IPS-18c (cell line): ENCODE results near the gene ITGB2.

Source experiments
- H3K4me3 ChIP-seq: 2 replicates; pipeline ENCODE4 v1.7.0; 2013; ENCODE audit warnings: low read depth, mild to moderate bottlenecking, low read length, moderate library complexity; ENCODE audit not compliant: insufficient read depth
- H3K9me3 ChIP-seq: one replicate; pipeline ENCODE4 v1.6.1; 2013; ENCODE audit warnings: mild to moderate bottlenecking, low read length, moderate library complexity; ENCODE audit not compliant: control insufficient read depth, insufficient read depth

ITGB2 gene

DNA sequence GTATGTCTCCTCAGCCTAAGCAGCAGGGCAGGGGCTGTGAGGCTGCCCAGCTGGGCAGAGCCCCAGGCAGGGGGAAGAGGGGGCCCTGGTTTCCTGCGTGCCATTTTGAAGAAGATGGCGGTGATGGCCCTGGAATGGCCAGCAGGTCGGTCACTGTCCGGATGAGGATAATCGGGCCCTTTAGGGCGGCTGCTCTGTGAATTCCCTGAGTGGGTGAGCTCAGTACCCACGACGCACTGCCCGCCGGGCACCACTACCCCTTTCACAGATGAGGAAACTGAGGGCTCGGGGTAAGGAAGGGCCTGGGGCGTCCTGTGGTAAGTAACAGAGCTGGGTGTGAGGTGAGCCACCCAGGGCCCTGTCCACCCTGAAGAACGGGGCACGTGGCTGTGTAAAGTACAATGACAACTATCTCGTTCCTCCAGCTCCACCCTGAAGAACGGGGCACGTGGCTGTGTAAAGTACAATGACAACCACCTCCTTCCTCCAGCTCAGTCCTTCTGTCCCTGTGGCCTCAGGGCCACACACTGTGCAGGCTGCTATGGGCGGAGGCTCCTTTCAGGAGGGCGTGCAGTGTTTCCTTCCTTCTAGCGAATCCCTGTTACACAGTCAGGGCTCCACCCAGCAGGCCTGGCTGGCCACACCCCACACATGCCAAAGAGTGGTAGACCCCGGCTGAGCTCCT, 23.2 kb downstream of the ITGB2 start:
- Histone ChIP-seq H3K4me3 (no peak overlapping the region; the same call in 1 of the 2 replicates), H3K9me3 (no peaks in the 10 kb centered on the region)

DNA sequence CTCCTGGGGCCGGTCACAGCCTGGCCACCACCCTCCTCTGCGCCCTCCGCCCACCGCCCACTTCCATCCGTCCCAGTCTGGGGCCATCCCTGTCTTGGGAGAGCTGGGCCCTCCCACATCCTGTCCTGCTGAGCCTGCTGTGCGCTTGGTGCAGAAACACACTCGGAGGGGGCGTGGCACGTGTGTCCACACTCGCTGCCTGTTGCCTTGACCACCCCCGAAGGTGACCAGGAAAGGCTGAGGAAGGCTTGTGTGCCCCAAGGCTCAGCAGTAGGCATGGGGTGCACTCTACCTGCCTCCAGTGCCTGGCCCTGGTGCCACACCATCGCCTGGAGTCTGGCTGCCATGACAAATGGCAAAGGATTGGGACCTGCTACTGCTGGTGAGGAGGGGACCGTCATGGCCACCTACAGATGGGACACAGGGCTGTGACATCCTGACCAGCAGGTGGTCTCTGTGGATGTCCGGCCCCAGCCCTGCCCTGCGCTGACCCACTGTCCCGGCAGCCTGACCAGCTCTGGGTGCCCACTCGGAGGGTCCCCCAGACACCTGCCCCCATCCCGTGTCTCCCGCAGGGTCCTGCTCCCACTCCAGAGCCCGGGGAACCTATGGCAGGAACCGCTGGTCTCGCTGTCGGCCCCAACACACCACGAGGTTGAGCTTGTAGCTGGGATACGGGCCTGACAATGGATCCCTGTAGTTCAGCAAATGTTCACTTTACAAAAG, 24.0 kb downstream of the ITGB2 start:
- Histone ChIP-seq H3K4me3 (no peak overlapping the region), H3K9me3 (no peaks in the 10 kb centered on the region)

DNA sequence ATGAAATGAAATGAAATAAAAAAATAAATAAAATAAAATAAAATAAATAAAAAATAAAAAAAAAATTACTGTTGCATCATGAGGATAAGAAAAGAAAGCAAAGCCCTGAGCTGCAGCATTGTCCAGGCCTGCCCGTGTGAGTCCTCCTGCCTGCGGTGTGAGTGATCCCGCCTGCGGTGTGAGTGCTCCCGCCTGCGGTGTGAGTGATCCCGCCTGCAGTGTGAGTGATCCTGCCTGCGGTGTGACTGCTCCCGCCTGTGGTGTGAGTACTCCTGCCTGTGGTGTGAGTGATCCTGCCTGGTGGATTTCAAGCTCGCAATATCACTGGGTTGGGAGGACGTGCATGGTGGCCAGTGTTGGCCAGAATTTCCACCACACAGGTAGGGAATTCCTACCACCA, 24.8 kb downstream of the ITGB2 start:
- no peaks in the 10 kb centered on the region for H3K9me3 ChIP-seq

DNA sequence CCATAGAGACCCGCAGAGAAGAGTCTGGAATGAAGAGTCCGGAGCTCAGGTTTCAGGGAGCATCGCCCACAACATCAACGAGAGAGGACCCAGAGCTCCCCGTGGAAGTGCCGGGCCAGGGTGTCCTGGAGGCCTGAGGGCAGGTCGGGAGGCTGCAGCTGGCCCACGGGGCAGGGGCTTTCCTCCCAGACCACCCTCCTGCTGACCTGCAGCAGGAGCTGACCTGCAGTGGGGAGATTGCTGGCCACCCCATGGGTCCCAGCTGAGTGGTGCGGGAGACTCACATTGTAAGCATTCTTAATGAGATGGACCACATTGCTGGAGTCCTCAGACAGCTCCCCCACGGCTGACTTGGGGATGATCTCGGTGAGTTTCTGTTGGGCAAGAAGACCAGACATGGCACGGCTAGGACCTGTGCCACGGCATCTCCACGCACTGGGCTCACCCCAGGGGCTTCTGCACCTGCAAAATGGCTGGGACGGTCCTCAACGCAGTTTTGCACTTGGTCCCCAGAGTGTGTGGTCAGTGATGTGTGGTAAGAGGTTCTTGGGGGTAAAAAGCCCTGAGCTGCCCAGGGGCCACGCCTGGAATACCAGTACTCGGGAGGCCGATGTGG, 25.9 kb downstream of the ITGB2 start:
- Histone ChIP-seq H3K4me3 (no peak overlapping the region), H3K9me3 (no peaks in the 10 kb centered on the region)

More for the DNA sequence above, 24.8 kb downstream of the ITGB2 start:
- no peak overlapping the region for H3K4me3 ChIP-seq

DNA sequence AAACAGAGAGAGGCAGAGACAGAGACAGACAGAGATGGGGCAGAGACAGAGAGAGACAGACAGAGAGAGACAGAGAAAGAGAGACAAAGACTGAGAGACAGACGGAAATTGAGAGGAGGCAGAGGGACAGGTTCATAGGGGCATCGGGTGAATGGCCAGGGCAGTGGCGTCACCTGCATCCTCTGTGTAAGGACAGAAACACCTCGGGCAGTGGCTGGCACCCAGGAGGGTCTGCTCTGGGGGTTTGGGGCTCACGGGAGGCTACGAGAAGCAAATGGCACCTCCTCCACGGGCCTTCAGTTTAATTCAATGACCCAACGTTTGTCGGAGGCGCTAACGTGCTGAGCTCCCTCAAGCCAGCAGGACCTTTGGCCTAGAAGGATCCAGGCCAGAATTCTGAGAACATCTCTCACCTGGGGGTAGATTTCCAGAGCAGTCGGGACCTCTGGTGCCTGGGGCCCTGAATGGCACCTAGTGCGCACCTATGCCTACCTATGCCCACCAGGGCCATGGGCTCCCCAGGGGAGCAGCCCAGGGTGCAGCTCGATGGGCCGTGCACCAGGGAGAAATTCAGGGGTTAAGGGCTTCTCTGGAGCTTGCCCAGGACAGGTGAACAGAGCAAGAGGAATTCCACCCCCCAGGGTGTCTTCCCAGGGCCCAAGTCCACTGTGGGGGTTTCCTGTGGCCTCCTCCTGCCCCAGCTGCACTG, 26.6 kb downstream of the ITGB2 start:
- no peaks in the 10 kb centered on the region for H3K9me3 ChIP-seq
- H3K4me3 ChIP-seq = no peak overlapping the region

DNA sequence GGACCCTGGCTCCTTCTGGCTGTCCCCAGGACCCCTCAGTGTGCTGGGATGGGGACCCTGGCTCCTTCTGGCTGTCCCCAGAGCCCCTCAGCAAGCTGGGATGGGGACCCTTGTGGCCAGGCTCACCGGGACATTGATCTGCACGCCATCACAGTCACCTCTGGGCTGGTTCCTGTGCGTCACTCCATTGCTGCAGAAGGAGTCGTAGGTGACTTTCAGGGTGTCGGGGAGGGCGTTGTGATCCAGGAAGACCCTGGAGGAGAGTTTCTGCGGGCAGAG, 27.5 kb downstream of the ITGB2 start:
- Histone ChIP-seq H3K4me3 (no peak overlapping the region), H3K9me3 (no peaks in the 10 kb centered on the region)

DNA sequence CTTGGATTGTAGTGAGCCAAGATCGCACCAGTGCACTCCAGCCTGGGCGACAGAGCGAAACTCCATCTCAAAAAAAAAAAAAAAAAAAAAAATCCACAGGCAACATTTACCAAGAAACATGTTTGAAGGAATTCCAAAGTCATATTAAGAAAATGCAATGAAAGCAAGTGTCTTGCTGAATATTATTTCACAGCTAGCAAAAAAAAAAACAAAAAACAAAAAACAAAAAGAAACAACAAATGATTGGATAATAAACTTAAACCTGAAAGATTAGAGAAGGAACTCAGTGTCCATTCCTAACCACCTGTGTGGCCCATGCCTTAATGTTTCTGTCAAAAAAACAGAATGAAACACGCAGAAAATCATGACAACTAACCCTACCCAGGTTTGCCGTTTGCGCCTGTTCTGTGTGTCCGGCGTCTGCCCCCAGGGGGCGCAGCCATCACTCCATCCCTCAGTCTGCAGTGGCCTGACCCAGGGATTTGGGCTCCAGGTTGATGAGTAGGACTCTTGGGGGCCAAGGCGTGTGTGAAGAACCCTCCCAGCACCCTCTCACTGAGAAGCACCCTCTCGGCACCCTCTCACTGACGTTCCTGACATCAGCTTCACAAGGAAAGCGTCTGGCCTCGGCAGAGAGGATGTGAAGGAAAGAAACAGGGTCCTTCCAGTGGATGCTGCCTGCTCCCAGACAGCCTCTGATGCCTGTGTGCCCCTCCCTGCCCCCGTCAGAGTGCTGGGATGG, 28.0 kb downstream of the ITGB2 start:
- Histone ChIP-seq H3K9me3 (no peaks in the 10 kb centered on the region), H3K4me3 (no peak overlapping the region)

DNA sequence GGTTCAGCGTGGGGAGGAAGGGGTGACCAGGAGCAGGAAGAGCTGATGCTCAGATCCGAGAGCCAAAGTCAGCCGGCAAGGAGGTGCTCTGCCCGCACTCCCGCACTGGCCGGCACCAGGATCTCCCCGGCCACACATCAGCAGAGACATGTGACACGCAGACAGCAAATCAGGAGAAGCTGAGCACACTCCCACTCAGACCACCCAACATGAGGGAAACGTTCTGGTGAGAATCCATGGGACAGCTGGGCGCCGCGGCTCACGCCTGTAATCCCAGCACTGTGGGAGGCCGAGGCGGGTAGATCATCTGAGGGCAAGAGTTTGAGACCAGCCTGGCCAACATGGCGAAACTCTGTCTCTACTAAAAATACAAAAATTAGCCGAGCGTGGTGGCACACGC, 28.6 kb downstream of the ITGB2 start:
- no peaks in the 10 kb centered on the region for H3K9me3 ChIP-seq
- H3K4me3 ChIP-seq = no peak overlapping the region

DNA sequence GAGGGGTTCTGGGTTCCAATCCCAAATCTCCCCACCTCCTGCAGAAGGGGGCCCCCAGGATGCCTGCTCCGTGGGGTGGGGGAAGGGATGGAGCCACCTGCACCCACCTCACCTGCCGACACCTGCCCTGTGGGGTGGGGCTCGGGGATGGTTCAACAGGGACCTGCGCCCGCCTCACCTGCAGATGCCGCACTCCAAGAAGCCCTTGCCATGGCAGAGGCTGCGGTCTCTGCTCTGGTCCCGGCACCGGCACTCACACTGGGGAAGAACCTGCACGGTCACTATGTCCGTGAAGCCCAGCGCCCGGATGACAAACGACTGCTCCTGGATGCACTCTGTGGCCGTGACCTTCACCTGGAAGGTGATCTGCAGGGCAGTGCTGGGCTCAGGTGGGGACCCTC, 29.1 kb downstream of the ITGB2 start:
- no peaks in the 10 kb centered on the region for H3K9me3 ChIP-seq

DNA sequence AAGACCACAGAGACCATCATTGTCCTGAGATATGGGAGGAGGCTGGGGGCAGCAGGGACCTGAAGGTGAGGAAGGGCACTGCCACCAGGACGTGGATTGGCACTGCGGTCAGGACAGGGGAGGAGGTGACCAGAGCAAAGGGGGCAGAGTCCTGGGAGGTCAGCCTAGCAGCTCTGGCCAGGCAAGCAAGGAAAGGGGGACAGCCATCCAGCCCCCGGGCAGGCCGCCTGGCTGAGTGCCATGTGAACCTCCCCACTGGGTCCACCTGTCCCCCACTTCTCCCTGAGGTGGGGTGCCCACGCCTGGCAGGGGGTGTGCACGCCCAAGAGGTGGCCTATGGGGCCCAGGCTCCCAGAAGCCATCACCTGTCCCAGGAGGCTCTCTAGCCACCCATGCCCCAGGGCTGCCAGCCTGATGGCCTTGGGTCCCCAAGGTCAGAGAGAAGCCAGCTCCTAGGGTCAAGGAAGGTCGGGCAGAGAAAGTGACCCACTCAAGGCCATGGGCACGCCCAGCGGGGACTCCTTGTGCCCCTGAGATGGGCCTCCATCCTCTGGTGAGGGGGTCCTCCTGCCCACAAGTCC, 29.6 kb downstream of the ITGB2 start:
- no peak overlapping the region for H3K4me3 ChIP-seq
- no peaks in the 10 kb centered on the region for H3K9me3 ChIP-seq

More for the DNA sequence above, 29.1 kb downstream of the ITGB2 start:
- H3K4me3 ChIP-seq = no peak overlapping the region

DNA sequence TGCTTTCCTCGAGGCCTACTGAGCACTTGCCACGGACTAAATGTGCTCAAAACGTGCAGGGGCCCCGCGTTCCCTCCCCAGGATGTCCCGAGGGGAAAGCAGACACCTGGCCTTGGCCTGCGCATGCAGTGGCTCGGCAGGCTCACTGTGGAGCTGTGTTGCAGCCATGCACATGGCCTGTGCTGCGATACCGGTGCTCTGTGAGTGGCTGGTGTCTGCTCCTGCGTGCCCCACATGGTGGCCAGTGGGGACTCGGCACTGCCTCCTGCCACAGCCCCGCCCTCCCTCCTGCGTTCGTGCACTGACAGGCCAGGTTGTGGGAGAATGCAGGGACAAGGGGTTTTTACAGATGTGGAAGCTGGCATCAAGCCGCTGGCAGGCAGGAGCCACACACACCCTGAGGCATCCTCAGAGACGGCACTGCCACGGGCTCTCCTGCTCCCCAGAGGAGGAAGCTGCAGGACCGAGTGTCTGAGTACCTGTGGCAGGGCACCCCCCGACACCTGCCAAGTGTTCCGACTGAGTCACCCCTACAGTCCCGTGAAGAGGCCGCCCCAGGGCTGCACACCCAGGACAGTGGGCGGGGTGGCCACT, 30.3 kb downstream of the ITGB2 start:
- Histone ChIP-seq H3K4me3 (no peak overlapping the region), H3K9me3 (no peaks in the 10 kb centered on the region)

DNA sequence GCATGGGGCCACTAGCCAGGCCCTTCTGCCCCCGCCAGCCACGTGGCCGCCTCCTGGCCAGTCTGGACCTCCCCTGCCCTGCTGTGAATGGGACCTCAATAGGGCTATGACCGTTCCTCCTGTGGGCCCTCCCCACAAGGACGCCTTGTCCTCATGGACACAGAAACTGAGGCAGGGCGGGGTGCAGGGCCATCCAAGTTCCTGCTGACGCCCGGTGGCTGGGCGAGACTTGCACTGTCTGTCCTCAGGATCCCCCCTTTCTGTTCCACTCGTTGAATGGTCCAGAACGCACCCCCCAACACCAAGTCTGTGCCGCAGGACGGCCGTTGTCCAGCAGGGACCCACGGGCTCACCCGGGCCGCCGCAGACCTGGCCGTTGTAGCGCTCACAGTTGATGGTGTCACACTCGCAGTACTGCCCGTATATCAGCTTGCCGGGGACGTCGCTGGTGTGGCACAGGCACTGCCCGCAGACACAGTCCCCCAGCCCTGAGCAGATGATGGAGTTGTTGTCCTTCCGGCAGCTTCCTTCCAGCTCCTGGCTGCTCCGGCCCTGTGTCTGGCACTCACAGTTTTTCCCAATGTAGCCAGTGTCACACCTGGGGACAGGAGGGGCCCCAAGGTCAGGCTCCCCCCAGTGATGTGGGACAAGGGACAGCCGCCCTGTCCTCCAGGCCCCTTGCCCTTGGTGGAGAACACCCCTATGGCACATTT, 30.9 kb downstream of the ITGB2 start:
- Histone ChIP-seq H3K4me3 (no peak overlapping the region), H3K9me3 (no peaks in the 10 kb centered on the region)

DNA sequence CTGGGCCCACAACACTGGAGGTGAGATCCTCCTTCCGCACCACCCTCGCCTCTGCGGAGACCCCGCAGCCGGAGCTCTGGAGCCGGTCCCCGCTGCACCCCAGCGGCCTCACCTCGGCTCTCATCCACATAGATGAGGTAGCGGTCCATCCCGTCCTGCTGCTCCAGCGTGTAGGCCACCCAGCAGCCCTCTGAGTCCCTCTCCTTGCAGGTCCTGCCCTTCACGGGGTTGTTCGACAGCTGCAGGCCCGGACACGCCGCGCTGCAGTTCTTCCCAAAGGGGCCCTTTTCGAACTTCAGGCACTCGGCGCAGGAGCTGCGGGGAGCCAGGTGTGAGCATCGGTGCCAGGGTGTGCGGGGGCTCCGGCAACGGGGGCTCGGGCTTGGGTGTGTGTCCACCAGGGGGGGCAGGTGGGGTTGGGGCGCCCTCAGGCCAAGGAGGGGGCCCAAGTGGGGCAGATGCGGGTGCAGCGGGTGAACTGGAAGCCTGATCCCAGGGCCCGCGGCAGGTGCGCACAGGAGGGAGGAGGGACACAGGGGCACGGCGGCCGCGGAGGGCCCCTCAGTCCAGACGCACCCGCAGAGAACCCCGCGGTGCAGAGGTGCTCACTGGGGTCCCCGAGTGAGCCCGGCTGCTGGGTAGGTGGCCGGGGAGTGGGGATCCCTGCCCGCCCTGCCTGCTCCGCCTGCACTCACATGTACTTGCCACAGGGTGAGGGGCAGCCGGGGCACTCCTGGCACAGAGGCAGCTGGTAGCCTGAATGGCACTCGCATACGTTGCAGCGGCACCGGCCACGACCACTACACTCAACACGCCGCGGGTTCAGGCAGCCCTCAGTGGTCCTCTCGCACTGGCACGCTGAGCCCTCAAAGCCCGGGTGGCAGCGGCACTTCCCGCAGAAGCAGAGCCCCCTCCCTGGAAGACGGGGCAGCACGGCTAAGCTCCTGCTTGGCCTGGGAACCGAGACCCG, 31.8 kb downstream of the ITGB2 start:
- Histone ChIP-seq H3K9me3 (no peaks in the 10 kb centered on the region), H3K4me3 (no peak overlapping the region)

DNA sequence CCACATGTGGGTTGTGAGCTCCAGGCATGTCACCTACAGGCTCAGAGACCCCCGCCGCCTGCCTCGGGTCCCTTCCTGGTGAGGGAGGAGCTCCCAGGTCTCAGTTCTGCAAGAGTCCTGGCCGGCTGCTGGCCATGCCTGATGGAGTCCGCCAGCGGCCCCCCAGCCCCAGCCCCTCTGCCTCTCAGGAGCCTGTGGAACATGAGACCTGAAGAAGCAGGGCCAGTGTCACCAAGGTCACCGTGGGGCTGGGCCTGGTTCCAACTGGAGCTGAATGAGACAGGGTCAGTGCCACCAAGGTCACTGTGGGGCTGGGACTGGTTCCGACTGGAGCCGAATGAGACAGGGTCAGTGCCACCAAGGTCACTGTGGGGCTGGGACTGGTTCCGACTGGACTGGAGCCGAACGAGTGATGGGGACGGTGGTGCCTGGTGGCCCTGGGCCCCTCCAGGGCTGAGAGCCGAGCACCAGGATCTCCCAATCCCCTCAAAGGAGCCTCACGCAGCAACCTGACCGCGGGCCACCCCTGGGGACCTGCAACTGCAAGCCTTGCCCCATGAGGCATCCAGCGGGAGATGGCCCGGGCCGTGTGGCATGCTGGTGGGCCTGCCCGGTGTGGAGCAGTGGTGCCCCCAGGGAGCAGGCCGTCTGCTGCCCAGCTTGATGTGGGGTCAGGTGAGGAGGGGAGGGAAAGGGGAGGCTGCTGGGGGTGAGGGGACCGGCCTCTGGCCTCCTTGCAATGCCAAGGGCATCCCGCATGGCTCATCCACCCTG, 32.7 kb downstream of the ITGB2 start:
- Histone ChIP-seq H3K4me3 (no peak overlapping the region), H3K9me3 (no peaks in the 10 kb centered on the region)
